K562 (cell line): ENCODE measurements around the gene PIRT. TPM values are rescaled to one million over a fixed set of nuclear protein-coding genes. Genes with fewer than 3 reads are reported as not detected.

Source experiments
- ATAC-seq: fragments of 200-7000 bp; cut with Tn5 transposase; 3 replicates; pipeline ENCODE4 v1.9.1; 2020; ENCODE audit warnings: moderate library complexity
- BruUV-seq: library from RNA; stranded (reverse); fragments of 400-500 nt; replicated peaks from 2 replicates; lab custom pipeline; 2021; lab: Mats Ljungman, UMichigan
- CTCF ChIA-PET: fragments of 300-600 bp; formaldehyde crosslinking; extraction: SDS; loops from one replicate; lab custom pipeline; 2021; ENCODE audit warnings: low intra/inter-chr PET ratio; lab: Yijun Ruan, JAX
- POLR2A ChIA-PET: fragments of 300-600, 350-650 bp; sonication (Branson Sonifier 250); formaldehyde crosslinking; extraction: SDS; loops from one replicate; lab custom pipeline; 2021; ENCODE audit warnings: antibody characterized with exemption, inconsistent platforms; lab: Yijun Ruan, JAX
- DNase-seq, 4 experiments: peaks; one replicate each; pipeline versions ENCODE4 v3.0.0 to v3.0.0-alpha.2; 2011 to 2018; ENCODE audit warnings: low spot score in 3 of 4, mixed read lengths in 3 of 4; ENCODE audit errors: extremely low read depth in 1 of 4
- FAIRE-seq: peaks from 2 replicates; lab custom pipeline; 2011; peaks lifted over from hg19 to GRCh38; lab: Jason Lieb, UNC
- H2AFZ ChIP-seq: 2 replicates; pipeline ENCODE4 v1.6.0; 2011; ENCODE audit warnings: low read depth, low read length, control low read depth, inconsistent platforms
- H3K27ac ChIP-seq: fragments of 200-600 bp; 3 replicates; pipeline ENCODE4 v1.8.0; 2011; ENCODE audit warnings: low read depth, mild to moderate bottlenecking, control low read depth, inconsistent platforms, low read length, moderate library complexity, mixed read lengths; ENCODE audit errors: extremely low read depth
- H3K27me3 ChIP-seq, 2 experiments: fragments of 300-600 bp in 1 of 2; 2 replicates in 1 of 2; 3 replicates in 1 of 2; pipeline versions ENCODE4 v1.6.0 to v1.8.0; 2011; ENCODE audit warnings: inconsistent platforms in 2 of 2, low read length in 2 of 2, mild to moderate bottlenecking in 1 of 2, mixed read lengths in 1 of 2, moderate library complexity in 1 of 2; ENCODE audit not compliant: control insufficient read depth in 2 of 2, insufficient read depth in 2 of 2
- H3K36me3 ChIP-seq: fragments of 300-600 bp; 3 replicates; pipeline ENCODE4 v1.8.0; 2011; ENCODE audit warnings: mild to moderate bottlenecking, low read length, inconsistent platforms; ENCODE audit not compliant: control insufficient read depth, insufficient read depth
- H3K4me1 ChIP-seq, 2 experiments: fragments of 200-600 bp in 1 of 2; replicated peaks in 1 of 2; 2 replicates in 1 of 2; 3 replicates in 1 of 2; pipeline versions ENCODE4 v1.5.1 to v1.8.0; 2011; ENCODE audit warnings: inconsistent platforms in 2 of 2, low read length in 2 of 2, mild to moderate bottlenecking in 1 of 2, mixed read lengths in 1 of 2, moderate library complexity in 1 of 2; ENCODE audit not compliant: control insufficient read depth in 2 of 2, insufficient read depth in 2 of 2
- H3K4me2 ChIP-seq: 2 replicates; pipeline ENCODE4 v1.6.1; 2011; ENCODE audit warnings: low read length, control low read depth, inconsistent platforms, mixed read lengths; ENCODE audit not compliant: insufficient read depth
- H3K4me3 ChIP-seq: fragments of 200-600 bp; sonication (generic), shearing (Covaris generic); 2 replicates; pipeline ENCODE4 v1.5.1; 2016; ENCODE audit warnings: control low read depth, inconsistent platforms
- H3K79me2 ChIP-seq: fragments of 200-600 bp; 3 replicates; pipeline ENCODE4 v1.8.0; 2011; ENCODE audit warnings: low read length, inconsistent platforms; ENCODE audit not compliant: control insufficient read depth, insufficient read depth
- H3K9ac ChIP-seq, 2 experiments: 2 replicates each; pipeline versions ENCODE4 v1.6.0 to v1.6.1; 2011; ENCODE audit warnings: low read depth in 2 of 2, low read length in 2 of 2, control low read depth in 1 of 2, inconsistent platforms in 1 of 2, mild to moderate bottlenecking in 1 of 2, mixed read lengths in 1 of 2; ENCODE audit not compliant: insufficient read depth in 1 of 2
- H3K9me1 ChIP-seq: one replicate; pipeline ENCODE4 v1.6.0; 2011; ENCODE audit warnings: inconsistent platforms, mild to moderate bottlenecking, low read length, moderate library complexity; ENCODE audit not compliant: control insufficient read depth, insufficient read depth
- H3K9me3 ChIP-seq: replicated peaks from 2 replicates; pipeline ENCODE4 v1.5.1; 2011; ENCODE audit warnings: low read depth, low read length, inconsistent platforms; ENCODE audit not compliant: control insufficient read depth, insufficient read depth
- H4K20me1 ChIP-seq: replicated peaks from 2 replicates; pipeline ENCODE4 v1.6.1; 2011; ENCODE audit warnings: low read length, inconsistent platforms, mixed read lengths; ENCODE audit not compliant: control insufficient read depth, insufficient read depth
- ELF1 ChIP-seq: fragments of 200-800 bp; sonication (Bioruptor generic); IDR thresholded peaks from 2 replicates; pipeline ENCODE4 v1.6.1; 2016; ENCODE audit warnings: missing genetic modification characterization, missing compliant biosample characterization
- FOSL1 ChIP-seq: fragments of 200-800 bp; sonication (Bioruptor generic); conservative IDR thresholded peaks from 2 replicates; pipeline ENCODE4 v1.6.1; 2016; ENCODE audit warnings: missing genetic modification characterization, missing compliant biosample characterization
- FOXJ3 ChIP-seq: sonication (generic); formaldehyde crosslinking; IDR thresholded peaks from 2 replicates; pipeline ENCODE4 v1.4.0; 2020; ENCODE audit warnings: mild to moderate bottlenecking, missing genetic modification reagents
- GATAD2B ChIP-seq: fragments of 450-650 bp; IDR thresholded peaks from 2 replicates; pipeline ENCODE4 v1.6.1; 2017; ENCODE audit warnings: mild to moderate bottlenecking, borderline replicate concordance
- LEF1 ChIP-seq: fragments of 450-650 bp; IDR thresholded peaks from 2 replicates; pipeline ENCODE4 v1.6.1; 2016; ENCODE audit warnings: mild to moderate bottlenecking
- SETDB1 ChIP-seq: IDR thresholded peaks from one replicate; pipeline ENCODE4 v1.6.1; 2012; ENCODE audit warnings: low read length, control low read depth, inconsistent platforms
- TFE3 ChIP-seq: fragments of 450-650 bp; formaldehyde crosslinking; IDR thresholded peaks from 2 replicates; pipeline ENCODE4 v1.4.0; 2020; ENCODE audit warnings: mild to moderate bottlenecking, mixed read lengths
- TRIM24 ChIP-seq, 2 experiments: fragments of 450-650 bp; IDR thresholded peaks; 2 replicates each; pipeline ENCODE4 v1.6.1; 2016
- ZBTB1 ChIP-seq: sonication (generic); formaldehyde crosslinking; IDR thresholded peaks from 2 replicates; pipeline ENCODE4 v1.8.1; 2023; ENCODE audit warnings: missing genetic modification reagents, low read depth, mild to moderate bottlenecking, borderline replicate concordance
- ZBTB17 ChIP-seq: fragments of 450-650 bp; formaldehyde crosslinking; IDR thresholded peaks from 2 replicates; pipeline ENCODE4 v1.4.0; 2020; ENCODE audit warnings: mild to moderate bottlenecking
- ZFP1 ChIP-seq: fragments of 450-650 bp; formaldehyde crosslinking; IDR thresholded peaks from 2 replicates; pipeline ENCODE4 v1.4.0; 2020; ENCODE audit warnings: mild to moderate bottlenecking, mixed read lengths
- ZNF133 ChIP-seq: fragments of 250-450 bp; sonication (Bioruptor Pico); IDR thresholded peaks from 2 replicates; pipeline ENCODE4 v1.4.0; 2020; ENCODE audit warnings: mild to moderate bottlenecking
- ZNF143 ChIP-seq: sonication (generic); formaldehyde crosslinking; IDR thresholded peaks from 2 replicates; pipeline ENCODE4 v1.9.0; 2022; ENCODE audit warnings: mild to moderate bottlenecking, missing genetic modification reagents
- ZNF778 ChIP-seq: fragments of 450-650 bp; formaldehyde crosslinking; IDR thresholded peaks from 2 replicates; pipeline ENCODE4 v1.4.0; 2020; ENCODE audit warnings: mild to moderate bottlenecking, moderate library complexity
- WGBS: fragments of 100-300 bp; shearing (Covaris generic); methylation state at CpG from one replicate; pipeline ENCODE4 v1.1.6; 2016; ENCODE audit warnings: low coverage, mixed read lengths; ENCODE audit not compliant: insufficient coverage; ENCODE audit errors: missing lambda C conversion rate; 5-methylcytosine and 5-hydroxymethylcytosine counted together
- in situ Hi-C: fragments of 300-500 bp; cut with MboI; formaldehyde crosslinking; loops from 4 replicates; pipeline ENCODE4 v1.15.0; 2018; ENCODE audit warnings: inconsistent platforms, mixed read lengths
- intact Hi-C: fragments of 100-400 bp; cut with micrococcal nuclease; formaldehyde crosslinking; loops from 2 replicates; pipeline ENCODE4 v1.14.2; 2022
- polyA plus RNA-seq, 8 experiments: library from polyadenylated mRNA; depleted of rRNA in 4 of 8; stranded (reverse) in 5 of 8; unstranded in 3 of 8; fragments of >200 nt; fragmentation: Nextera tagmentation in 2 of 8; fragmentation: Illumina TruSeq in 1 of 8; extraction: Ambion mirVana in 2 of 8; extraction: Trizol in 1 of 8; gene quantifications; 2 replicates each; pipeline versions ENCODE4 v1.2.1 to v1.2.3, GENCODE V29; 2011 to 2014; ENCODE audit warnings: inconsistent platforms in 1 of 8, missing spikeins in 1 of 8
- total RNA-seq, 7 experiments: library from RNA; depleted of rRNA in 6 of 7; stranded (reverse); fragments of >200 nt in 6 of 7; fragmentation: Illumina TruSeq in 2 of 7; extraction: Trizol in 2 of 7; gene quantifications; 2 replicates each; pipeline versions ENCODE4 v1.2.1 to v1.2.3, GENCODE V29; 2011 to 2021; ENCODE audit warnings: low replicate concordance in 1 of 7

Gene PIRT
- total and polyA plus RNA-seq, 9 of the 15 experiments (the other 6 are each of a cell fraction or from before 2014, with no cell fraction given) = not detected

GRCh38 chr17:10871914-10872313 is 34.0 kb upstream of the PIRT start:
- no peak for ATAC-seq
- CTCF ChIA-PET = no interaction called here
- BruUV-seq = no TSS peak
- Histone ChIP-seq H3K27me3 (no peaks in the 10 kb centered on the region), H3K4me1 (no peaks in the 10 kb centered on the region; a peak in 1 of 5 replicates), H3K36me3 (no peaks in the 10 kb centered on the region), H3K9ac (no peak overlapping the region), H3K9me3 (no peaks in the 10 kb centered on the region), H3K4me3 (no peak overlapping the region), H3K4me2 (no peak overlapping the region), H2AFZ (no peak overlapping the region), H3K79me2 (no peaks in the 10 kb centered on the region), H3K9me1 (no peaks in the 10 kb centered on the region), H3K27ac (no peak overlapping the region), H4K20me1 (no peaks in the 10 kb centered on the region)
- no peak for FAIRE-seq
- intact Hi-C loops (loop anchor here (10.0 kb wide), 1 partner anchor 273 kb away; no protein-coding TSS in a partner anchor), in situ Hi-C loops (no loop called here)
- no peak for DNase-seq
- TF ChIP-seq ZFP1 (no peak), ZNF133 (CRISPR knock-in tag) (no peak), ZNF143 (CRISPR knock-in tag) (no peak), ZNF778 (CRISPR knock-in tag) (no peak), FOXJ3 (CRISPR knock-in tag) (no peak), FOSL1 (no peak)
- WGBS = no CpG with 5 or more reads among the region's 5 CpGs
- POLR2A ChIA-PET = no interaction called here

GRCh38 chr17:10870336-10871050 is 32.6 kb upstream of the PIRT start:
- DNase-seq (no peak), ATAC-seq (no peak), FAIRE-seq (no peak)
- no peak overlapping the region for H3K27ac ChIP-seq
- 0% methylated on average over 8 of the region's 8 CpGs for WGBS
- no peaks in the 10 kb centered on the region for H3K36me3 ChIP-seq
- H4K20me1 ChIP-seq = no peaks in the 10 kb centered on the region
- no TSS peak for BruUV-seq
- H3K4me2 ChIP-seq = no peak overlapping the region
- ChIA-PET POLR2A (no interaction called here), CTCF (no interaction called here)
- in situ Hi-C loops (no loop called here), intact Hi-C loops (loop anchor here (10.0 kb wide), 1 partner anchor 274 kb away; no protein-coding TSS in a partner anchor)
- H3K9ac ChIP-seq = no peak overlapping the region
- no peaks in the 10 kb centered on the region for H3K27me3 ChIP-seq
- H3K9me1 ChIP-seq = no peaks in the 10 kb centered on the region
- no peak overlapping the region for H2AFZ ChIP-seq
- no peak overlapping the region for H3K4me3 ChIP-seq
- no peaks in the 10 kb centered on the region for H3K9me3 ChIP-seq
- H3K4me1 ChIP-seq = no peaks in the 10 kb centered on the region
- TF ChIP-seq ZBTB1 (CRISPR knock-in tag) (no peak), ELF1 (tag) (no peak), LEF1 (no peak), GATAD2B (no peak), SETDB1 (no peak), TFE3 (CRISPR knock-in tag) (no peak), TRIM24 (IDR thresholded peaks at IDR 0.05) (no peak), ZBTB17 (CRISPR knock-in tag) (no peak)
- no peaks in the 10 kb centered on the region for H3K79me2 ChIP-seq
